ENCODE results near the gene CAPRIN2. TPM values are rescaled to one million over a fixed set of nuclear protein-coding genes. Genes with fewer than 3 reads are reported as not detected.

Gene CAPRIN2
- polyA plus RNA-seq, 1 donor from 2014 or later, result 132 TPM

GRCh38 chr12:30755395-30755762 is 628 bp upstream of the CAPRIN2 start:
- Histone ChIP-seq H3K36me3 (ENCODE audit: insufficient read depth, low read length) (no peaks in the 10 kb centered on the region), H3K27ac (ENCODE audit: low read length) (peak overlapping the region; percentile 73), H3K9me2 (ENCODE audit: insufficient read depth, low read length) (no peaks in the 10 kb centered on the region), H2AFZ (ENCODE audit: low read depth, low read length) (peak overlapping the region; percentile 86), H3F3A (ENCODE audit: insufficient read depth, low read length, poor library complexity, severe bottlenecking) (no peaks in the 10 kb centered on the region), H4K20me1 (ENCODE audit: insufficient read depth) (no peaks in the 10 kb centered on the region), H3K9me3 (ENCODE audit: low read length) (no peaks in the 10 kb centered on the region), H3K79me2 (replicated peaks; ENCODE audit: insufficient read depth, low read length) (peaks cover 7% of the 10 kb centered on the region), H3K9ac (ENCODE audit: low read length) (peak overlapping the region; percentile 79), H3K4me2 (ENCODE audit: low read length) (peak overlapping the region; percentile 45), H3K27me3 (ENCODE audit: insufficient read depth, low read depth, low read length) (no peaks in the 10 kb centered on the region), H3K4me3 (ENCODE audit: low read length) (peak overlapping the region; percentile 81)
- TF ChIP-seq POLR2AphosphoS5 (IDR thresholded peaks at IDR 0.05) (no peak), EP300 (conservative IDR thresholded peaks at IDR 0.05; ENCODE audit: poor library complexity, severe bottlenecking) (no peak), EZH2 (IDR thresholded peaks at IDR 0.05; ENCODE audit: borderline replicate concordance, insufficient read depth, low read length, poor library complexity, severe bottlenecking) (no peak), SMC3 (conservative IDR thresholded peaks at IDR 0.05; ENCODE audit: poor library complexity) (no peak), CTCF (IDR thresholded peaks at IDR 0.05; ENCODE audit: poor library complexity, severe bottlenecking) (no peak), REST (IDR thresholded peaks at IDR 0.05; ENCODE audit: borderline replicate concordance) (no peak)

GRCh38 chr12:30754383-30754749 is 385 bp downstream of the CAPRIN2 start:
- H2AFZ ChIP-seq (ENCODE audit: low read depth, low read length), result peak overlapping the region; percentile 47
- H3K27me3 ChIP-seq (ENCODE audit: insufficient read depth, low read depth, low read length), result no peaks in the 10 kb centered on the region
- H3K4me2 ChIP-seq (ENCODE audit: low read length), result peak overlapping the region; percentile 60
- H3K9ac ChIP-seq (ENCODE audit: low read length), result peak overlapping the region; percentile 79
- H3K27ac ChIP-seq (ENCODE audit: low read length), result peak overlapping the region; percentile 59
- peak overlapping the region; percentile 81 for H3K4me3 ChIP-seq (ENCODE audit: low read length)
- H3K36me3 ChIP-seq (ENCODE audit: insufficient read depth, low read length), result no peaks in the 10 kb centered on the region
- H3F3A ChIP-seq (ENCODE audit: insufficient read depth, low read length, poor library complexity, severe bottlenecking), result no peaks in the 10 kb centered on the region
- H4K20me1 ChIP-seq (ENCODE audit: insufficient read depth), result no peaks in the 10 kb centered on the region
- peaks cover 7% of the 10 kb centered on the region for H3K79me2 ChIP-seq (replicated peaks; ENCODE audit: insufficient read depth, low read length)
- TF ChIP-seq CTCF (IDR thresholded peaks at IDR 0.05; ENCODE audit: poor library complexity, severe bottlenecking), result no peak
- TF ChIP-seq EZH2 (IDR thresholded peaks at IDR 0.05; ENCODE audit: borderline replicate concordance, insufficient read depth, low read length, poor library complexity, severe bottlenecking), result no peak
- TF ChIP-seq RAD21 (conservative IDR thresholded peaks at IDR 0.05), result no peak
- TF ChIP-seq POLR2AphosphoS5 (IDR thresholded peaks at IDR 0.05), result no peak
- TF ChIP-seq SMC3 (conservative IDR thresholded peaks at IDR 0.05; ENCODE audit: poor library complexity), result no peak
- no peak for TF ChIP-seq MXI1 (conservative IDR thresholded peaks at IDR 0.05; ENCODE audit: poor library complexity, severe bottlenecking)
- no peak for TF ChIP-seq EP300 (conservative IDR thresholded peaks at IDR 0.05; ENCODE audit: poor library complexity, severe bottlenecking)
- no peaks in the 10 kb centered on the region for H3K9me2 ChIP-seq (ENCODE audit: insufficient read depth, low read length)
- no peaks in the 10 kb centered on the region for H3K9me3 ChIP-seq (ENCODE audit: low read length)
